ENCODE measurements around the gene MGMT. TPM values are rescaled to one million over a fixed set of nuclear protein-coding genes. Genes with fewer than 3 reads are reported as not detected.

The MGMT gene
- total RNA-seq, 2 donors from 2014 or later = 17.8 to 19.2 TPM

DNA sequence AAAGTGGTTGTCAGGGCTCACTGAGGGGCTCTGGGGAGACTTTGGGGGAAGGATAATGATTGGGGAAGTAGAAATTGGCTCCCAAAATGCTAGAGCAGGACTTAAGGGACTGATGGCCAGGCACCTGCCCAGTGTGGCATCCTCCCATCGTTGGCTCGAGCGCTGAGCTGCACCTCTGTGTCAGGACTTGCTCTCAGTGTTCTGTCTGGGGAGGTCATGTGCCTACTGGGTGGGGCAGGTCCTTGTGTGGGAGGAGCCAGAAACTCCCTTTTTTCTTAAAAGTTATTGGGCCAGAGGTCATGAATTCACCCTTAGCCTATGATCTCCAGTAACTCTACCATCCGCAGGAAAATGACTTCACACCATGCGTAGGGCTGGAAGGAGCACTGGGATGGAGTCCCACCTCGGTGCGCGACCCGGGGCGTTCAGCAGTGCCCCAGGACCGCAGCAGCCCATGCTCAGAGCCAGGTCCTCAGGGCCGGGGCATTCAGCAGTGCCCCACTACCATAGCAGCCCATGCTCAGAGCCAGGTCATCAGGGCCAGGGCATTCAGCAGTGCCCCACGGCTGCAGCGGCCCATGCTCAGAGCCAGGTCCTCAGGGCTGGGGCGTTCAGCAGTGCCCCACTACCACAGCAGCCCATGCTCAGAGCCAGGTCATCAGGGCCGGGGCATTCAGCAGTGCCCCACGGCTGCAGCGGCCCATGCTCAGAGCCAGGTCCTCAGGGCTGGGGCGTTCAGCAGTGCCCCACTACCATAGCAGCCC is 275.1 kb downstream of the MGMT start:
- Mint-ChIP-seq H3K9me3 (peaks cover 9 to 16% of the 10 kb centered on the region in 2 donors), H3K36me3 (ENCODE audit: insufficient read depth in 2 of 2) (peaks cover 10 to 38% of the 10 kb centered on the region in 2 donors), H3K4me1 (ENCODE audit: low read depth) (no peaks in the 10 kb centered on the region), H3K27me3 (ENCODE audit: low read depth) (no peaks in the 10 kb centered on the region), H3K27ac (no peak overlapping the region), H3K4me3 (no peak overlapping the region)
- ATAC-seq (replicated peaks in 1 of 2) = no peak
- DNase-seq = no peak

DNA sequence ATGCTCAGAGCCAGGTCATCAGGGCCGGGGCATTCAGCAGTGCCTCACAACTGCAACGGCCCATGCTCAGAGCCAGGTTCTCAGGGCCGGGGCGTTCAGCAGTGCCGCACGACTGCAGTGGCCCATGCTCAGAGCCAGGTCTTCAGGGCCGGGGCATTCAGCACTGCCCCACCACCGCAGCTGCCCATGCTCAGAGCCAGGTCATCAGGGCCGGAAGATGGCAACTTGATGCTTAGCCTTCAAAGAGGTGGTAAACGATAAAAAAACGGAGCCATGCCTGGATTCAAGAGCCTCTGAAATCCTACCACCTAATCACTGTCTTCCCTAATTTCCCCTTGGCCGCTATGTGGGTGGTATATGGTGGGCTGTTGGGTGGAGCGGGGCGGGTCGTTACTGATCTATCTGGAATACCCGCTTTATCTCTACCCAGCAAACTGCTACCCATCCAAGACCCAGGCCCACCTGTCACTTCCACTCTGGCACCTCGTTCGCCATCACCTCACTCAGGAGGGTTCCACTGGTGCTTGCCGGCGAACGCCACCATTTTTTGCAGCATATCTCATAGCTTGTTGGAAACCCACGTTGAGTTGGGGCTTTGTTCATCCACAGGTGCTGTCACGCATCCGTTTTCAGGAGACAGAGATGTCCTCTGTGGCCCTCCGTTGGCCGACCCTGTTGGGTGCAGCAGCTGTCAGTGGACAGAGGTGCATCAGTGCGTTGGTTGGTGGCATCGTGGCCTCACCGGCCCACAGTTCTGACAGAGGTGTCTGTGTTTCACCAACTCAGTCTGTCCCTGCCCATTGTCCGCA is 275.9 kb downstream of the MGMT start:
- H3K4me1 Mint-ChIP-seq (ENCODE audit: low read depth) = no peaks in the 10 kb centered on the region
- H3K27ac Mint-ChIP-seq = no peak overlapping the region
- no peak for DNase-seq
- peaks cover 13 to 16% of the 10 kb centered on the region in 2 donors for H3K9me3 Mint-ChIP-seq
- no peak for ATAC-seq (replicated peaks in 1 of 2)
- H3K36me3 Mint-ChIP-seq (ENCODE audit: insufficient read depth in 2 of 2) = peaks cover 11 to 40% of the 10 kb centered on the region in 2 donors
- no peak overlapping the region for H3K4me3 Mint-ChIP-seq
- no peaks in the 10 kb centered on the region for H3K27me3 Mint-ChIP-seq (ENCODE audit: low read depth)

DNA sequence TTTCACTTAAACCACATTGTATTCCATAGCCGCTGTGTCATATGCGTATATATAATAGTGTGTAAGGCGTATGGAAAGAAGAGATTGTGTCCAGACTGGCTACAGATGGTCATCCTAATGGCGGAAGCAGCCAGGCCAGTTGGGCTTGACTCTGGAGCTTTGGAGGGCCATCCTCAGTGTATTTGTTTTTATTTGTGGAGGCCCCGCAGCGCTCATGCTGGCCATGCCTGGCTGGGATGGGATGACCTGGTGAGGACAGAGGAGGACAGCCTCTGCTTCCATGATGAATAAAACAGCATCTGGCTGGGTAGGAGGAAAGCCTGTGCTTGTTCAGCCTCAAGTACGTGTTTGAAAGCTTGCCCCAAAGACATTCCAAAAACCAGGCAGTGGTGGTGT is 276.7 kb downstream of the MGMT start:
- ATAC-seq (replicated peaks in 1 of 2) (no peak), DNase-seq (no peak)
- H3K27ac Mint-ChIP-seq = no peak overlapping the region
- no peaks in the 10 kb centered on the region for H3K27me3 Mint-ChIP-seq (ENCODE audit: low read depth)
- H3K9me3 Mint-ChIP-seq = peaks cover 17 to 21% of the 10 kb centered on the region in 2 donors
- H3K4me1 Mint-ChIP-seq (ENCODE audit: low read depth) = no peaks in the 10 kb centered on the region
- no peak overlapping the region for H3K4me3 Mint-ChIP-seq
- peaks cover 12 to 38% of the 10 kb centered on the region in 2 donors for H3K36me3 Mint-ChIP-seq (ENCODE audit: insufficient read depth in 2 of 2)

DNA sequence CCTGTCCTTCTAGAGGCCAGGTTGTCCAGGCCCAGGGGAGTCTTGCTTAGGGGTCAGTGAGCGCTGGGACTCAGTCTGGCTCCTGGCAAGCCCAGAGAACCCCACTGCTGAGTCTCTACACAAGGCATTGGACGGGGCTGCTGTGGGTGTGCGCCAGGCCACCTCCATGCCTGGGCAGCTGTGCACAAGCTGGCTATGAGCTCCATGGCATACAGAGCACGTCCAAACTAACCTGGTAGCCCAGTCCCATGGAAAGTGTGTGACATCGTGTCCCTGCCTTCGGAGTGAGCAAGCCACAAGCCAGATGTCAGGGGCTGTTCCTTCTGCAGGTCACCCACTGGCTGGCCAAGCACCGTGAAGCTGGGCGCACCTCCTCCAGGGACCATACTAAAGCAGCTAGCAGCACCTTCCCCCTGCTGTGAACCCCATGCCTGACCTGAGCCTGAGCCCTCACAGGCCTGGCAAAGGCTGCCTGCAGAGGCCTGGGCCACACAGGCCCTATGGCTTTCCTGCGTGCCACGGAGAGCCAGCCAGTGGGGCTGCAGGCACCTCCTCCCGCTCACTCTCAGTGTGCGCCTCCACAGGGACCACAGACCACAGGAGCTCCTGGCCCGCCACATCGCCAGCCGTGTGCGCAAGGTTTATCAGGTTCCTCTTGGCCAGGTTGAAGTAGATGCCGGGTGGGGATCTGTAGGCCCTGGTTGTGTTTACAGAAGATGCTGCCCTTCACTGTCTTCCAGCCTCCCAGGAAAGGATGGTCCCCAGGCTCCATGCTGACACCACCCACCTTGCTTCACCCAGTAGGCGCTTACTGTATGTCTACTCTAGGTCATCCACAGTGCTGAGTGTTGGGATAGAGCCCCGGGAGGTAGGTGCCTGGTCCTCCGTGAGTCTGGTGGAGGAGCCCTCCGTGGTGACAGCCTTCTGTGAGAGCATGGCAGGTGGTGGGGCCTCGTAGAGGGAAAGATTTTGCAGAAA is 277.4 kb downstream of the MGMT start:
- no peaks in the 10 kb centered on the region for H3K27me3 Mint-ChIP-seq (ENCODE audit: low read depth)
- ATAC-seq (replicated peaks in 1 of 2) = no peak
- H3K36me3 Mint-ChIP-seq (ENCODE audit: insufficient read depth in 2 of 2) = peaks cover 13 to 39% of the 10 kb centered on the region in 2 donors
- H3K4me3 Mint-ChIP-seq = no peak overlapping the region
- H3K27ac Mint-ChIP-seq = no peak overlapping the region
- H3K4me1 Mint-ChIP-seq (ENCODE audit: low read depth) = no peaks in the 10 kb centered on the region
- peaks cover 23 to 26% of the 10 kb centered on the region in 2 donors for H3K9me3 Mint-ChIP-seq
- DNase-seq = no peak

DNA sequence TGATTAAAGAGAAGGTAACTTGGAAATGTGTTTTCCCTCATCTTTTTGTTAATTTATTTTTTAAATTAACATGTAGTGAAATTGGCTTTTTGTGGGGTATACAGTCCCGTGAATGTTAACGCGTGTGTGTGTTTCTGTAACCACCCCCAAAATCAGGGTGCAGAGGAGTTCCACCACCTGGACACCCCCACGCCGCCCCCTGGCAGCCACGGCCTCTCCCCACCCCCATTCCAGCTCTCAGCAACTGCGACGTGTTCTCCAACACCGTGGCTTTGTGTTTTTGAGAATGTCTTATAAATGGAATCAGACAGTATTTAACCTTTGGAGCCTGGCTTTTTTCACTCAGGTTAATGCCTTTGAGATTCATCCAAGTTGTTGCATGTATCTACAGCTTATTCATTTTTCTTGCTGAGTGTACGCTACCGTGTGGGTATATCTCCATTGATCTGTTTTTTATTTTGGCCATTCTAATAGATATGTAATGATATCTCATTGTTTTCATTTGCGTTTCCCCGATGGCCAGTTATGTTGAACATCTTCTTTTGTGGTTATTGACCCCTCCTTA is 278.2 kb downstream of the MGMT start:
- no peaks in the 10 kb centered on the region for H3K27me3 Mint-ChIP-seq (ENCODE audit: low read depth)
- peaks cover 14 to 38% of the 10 kb centered on the region in 2 donors for H3K36me3 Mint-ChIP-seq (ENCODE audit: insufficient read depth in 2 of 2)
- DNase-seq = no peak
- H3K4me1 Mint-ChIP-seq (ENCODE audit: low read depth) = no peaks in the 10 kb centered on the region
- peaks cover 22 to 25% of the 10 kb centered on the region in 2 donors for H3K9me3 Mint-ChIP-seq
- no peak overlapping the region for H3K27ac Mint-ChIP-seq
- H3K4me3 Mint-ChIP-seq = no peak overlapping the region
- ATAC-seq (replicated peaks in 1 of 2) = no peak

DNA sequence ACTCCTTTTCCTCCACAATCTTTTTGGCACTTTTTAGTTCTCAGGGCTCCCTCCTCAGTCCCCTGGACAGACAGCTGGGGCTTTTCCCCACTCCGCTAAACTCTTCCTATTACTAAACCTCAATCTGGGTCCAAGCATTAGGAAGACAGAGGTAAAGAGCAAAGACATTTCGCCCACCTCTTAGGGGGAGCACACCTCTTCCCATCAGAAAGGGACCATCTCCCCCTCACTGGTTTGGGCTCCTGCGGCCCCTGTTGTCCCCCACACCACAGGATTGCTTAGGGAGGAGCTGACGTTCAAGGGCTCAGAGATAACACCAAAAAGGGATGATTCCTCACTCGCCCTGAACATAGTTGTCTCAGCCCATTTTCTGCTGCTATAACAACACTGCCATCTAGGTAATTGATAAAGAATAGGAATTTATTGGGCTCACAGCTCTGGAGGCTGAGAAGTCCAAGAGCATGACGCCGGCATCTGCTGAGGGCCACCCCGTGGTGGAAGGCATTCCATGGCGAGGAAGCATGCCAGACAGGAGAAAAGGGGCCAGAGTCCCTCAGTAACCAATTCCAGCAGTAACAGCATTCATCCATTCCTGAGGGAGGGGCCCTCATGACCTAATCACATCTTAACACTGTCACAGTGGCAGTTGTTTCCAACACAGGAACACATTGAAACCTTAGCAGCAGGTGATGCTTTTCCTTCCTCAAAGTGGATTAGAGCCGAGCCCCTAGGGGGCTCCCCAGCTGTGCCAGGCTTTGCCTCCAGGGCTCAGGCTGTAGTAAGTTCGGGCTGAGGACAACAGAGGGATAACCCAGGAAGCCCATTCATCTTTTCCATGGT is 287.4 kb downstream of the MGMT start:
- Mint-ChIP-seq H3K4me1 (ENCODE audit: low read depth) (no peaks in the 10 kb centered on the region), H3K9me3 (peaks cover 8 to 16% of the 10 kb centered on the region in 2 donors), H3K36me3 (ENCODE audit: insufficient read depth in 2 of 2) (peaks cover 4 to 28% of the 10 kb centered on the region in 2 donors), H3K27ac (no peak overlapping the region), H3K27me3 (ENCODE audit: low read depth) (no peaks in the 10 kb centered on the region), H3K4me3 (no peak overlapping the region)
- DNase-seq = no peak
- no peak for ATAC-seq (replicated peaks in 1 of 2)

DNA sequence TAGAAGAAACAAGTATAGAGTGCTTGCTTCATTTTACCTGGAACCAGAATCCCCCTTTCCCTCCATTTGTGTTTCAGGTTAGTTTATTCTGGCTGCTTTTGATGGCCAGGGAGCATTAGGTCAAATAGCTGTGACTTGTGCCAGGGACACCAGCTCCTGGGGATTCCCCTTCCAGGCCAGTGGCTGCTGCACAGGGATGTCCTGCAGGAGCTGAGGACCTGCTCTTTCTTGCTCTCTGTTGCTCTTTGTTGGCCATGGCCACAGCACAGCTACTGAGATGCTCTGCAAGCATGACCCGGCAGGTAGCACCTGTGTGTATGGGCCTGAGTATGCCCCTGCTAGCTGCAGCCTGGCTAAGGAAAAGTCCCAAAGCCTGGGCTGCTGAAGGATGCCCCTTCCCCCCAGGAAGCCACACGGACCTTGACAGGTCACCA is 288.1 kb downstream of the MGMT start:
- ATAC-seq (replicated peaks in 1 of 2) (no peak), DNase-seq (no peak)
- Mint-ChIP-seq H3K36me3 (ENCODE audit: insufficient read depth in 2 of 2) (peaks cover 3 to 22% of the 10 kb centered on the region in 2 donors), H3K9me3 (peaks cover 6 to 15% of the 10 kb centered on the region in 2 donors), H3K4me3 (no peak overlapping the region), H3K27ac (no peak overlapping the region), H3K4me1 (ENCODE audit: low read depth) (no peaks in the 10 kb centered on the region), H3K27me3 (ENCODE audit: low read depth) (no peaks in the 10 kb centered on the region)

DNA sequence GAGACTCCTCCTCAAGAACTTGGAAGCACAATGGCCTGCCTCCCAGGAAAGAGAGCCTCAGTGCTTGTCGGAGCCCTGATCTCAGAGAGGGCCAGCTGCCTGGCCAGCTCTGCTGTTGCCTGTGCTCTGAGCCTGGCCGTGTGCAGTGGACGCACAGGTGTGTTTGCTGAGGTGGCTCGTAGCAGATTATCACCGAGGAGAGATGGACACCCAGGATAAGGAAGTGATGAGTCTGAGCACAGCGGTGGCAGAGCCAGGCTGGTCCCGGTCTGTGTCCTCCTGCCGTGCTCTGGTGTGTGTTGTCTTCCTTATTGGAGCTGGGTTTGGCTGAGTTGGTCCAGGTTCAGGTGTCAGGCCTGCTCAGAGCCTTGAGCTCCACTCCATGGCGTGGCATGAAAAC is 288.6 kb downstream of the MGMT start:
- H3K4me1 Mint-ChIP-seq (ENCODE audit: low read depth) = no peaks in the 10 kb centered on the region
- H3K9me3 Mint-ChIP-seq = peaks cover 6 to 14% of the 10 kb centered on the region in 2 donors
- no peaks in the 10 kb centered on the region for H3K27me3 Mint-ChIP-seq (ENCODE audit: low read depth)
- no peak for ATAC-seq (replicated peaks in 1 of 2)
- no peak overlapping the region for H3K27ac Mint-ChIP-seq
- H3K4me3 Mint-ChIP-seq = no peak overlapping the region
- DNase-seq = no peak
- peaks cover 3 to 21% of the 10 kb centered on the region in 2 donors for H3K36me3 Mint-ChIP-seq (ENCODE audit: insufficient read depth in 2 of 2)

DNA sequence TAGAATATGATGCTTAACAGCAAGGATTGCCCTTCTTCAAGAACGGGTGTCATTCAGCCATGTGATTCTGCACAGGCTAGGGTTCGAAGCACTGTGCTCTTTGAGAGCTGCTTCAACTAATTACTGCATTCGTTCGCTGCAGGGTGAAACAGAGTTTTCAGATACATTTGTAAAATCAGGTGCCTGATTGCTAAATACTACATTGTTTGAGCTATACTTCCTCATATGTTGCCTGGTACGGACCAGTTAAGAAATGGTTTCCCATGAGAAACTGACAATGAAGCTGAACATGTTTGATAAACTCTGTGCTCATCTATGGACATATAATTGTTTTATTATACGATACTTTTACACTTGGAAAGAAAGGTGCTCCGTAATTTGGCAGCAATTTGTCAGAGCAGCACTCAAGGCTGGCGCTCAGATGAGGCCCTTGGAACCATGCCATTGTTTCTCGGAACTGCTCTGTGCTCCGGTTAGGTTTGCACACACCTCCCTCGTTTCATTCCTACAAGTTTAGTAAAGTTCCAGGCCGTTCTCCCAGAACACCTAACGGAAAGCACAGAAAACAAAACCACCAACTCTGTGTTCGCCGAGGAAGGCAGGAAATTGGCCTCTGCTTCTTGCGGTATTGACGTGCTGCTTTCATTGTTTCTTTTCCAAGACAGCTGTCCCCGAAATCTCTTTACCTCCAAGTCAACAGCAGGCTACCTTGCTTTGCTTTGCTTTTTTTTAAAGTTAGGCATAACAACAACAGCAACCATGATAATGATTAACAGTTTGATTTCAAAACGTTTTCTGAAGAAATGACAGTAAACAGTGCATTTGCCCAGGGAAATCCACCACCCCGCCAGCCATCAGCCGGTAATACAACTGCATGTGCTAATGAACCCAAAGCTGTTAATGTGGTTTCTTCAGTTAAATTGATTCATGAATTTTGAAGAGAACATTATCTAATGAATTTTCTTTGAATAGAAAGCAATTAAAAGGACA is 290.2 kb downstream of the MGMT start:
- H3K36me3 Mint-ChIP-seq (ENCODE audit: insufficient read depth in 2 of 2) = peaks cover 3 to 21% of the 10 kb centered on the region in 2 donors
- ATAC-seq (replicated peaks in 1 of 2) (no peak), DNase-seq (no peak)
- no peaks in the 10 kb centered on the region for H3K4me1 Mint-ChIP-seq (ENCODE audit: low read depth)
- peaks cover 6 to 11% of the 10 kb centered on the region in 2 donors for H3K9me3 Mint-ChIP-seq
- no peaks in the 10 kb centered on the region for H3K27me3 Mint-ChIP-seq (ENCODE audit: low read depth)
- no peak overlapping the region for H3K27ac Mint-ChIP-seq
- peak overlapping the region; percentile 32 to 54 for H3K4me3 Mint-ChIP-seq

DNA sequence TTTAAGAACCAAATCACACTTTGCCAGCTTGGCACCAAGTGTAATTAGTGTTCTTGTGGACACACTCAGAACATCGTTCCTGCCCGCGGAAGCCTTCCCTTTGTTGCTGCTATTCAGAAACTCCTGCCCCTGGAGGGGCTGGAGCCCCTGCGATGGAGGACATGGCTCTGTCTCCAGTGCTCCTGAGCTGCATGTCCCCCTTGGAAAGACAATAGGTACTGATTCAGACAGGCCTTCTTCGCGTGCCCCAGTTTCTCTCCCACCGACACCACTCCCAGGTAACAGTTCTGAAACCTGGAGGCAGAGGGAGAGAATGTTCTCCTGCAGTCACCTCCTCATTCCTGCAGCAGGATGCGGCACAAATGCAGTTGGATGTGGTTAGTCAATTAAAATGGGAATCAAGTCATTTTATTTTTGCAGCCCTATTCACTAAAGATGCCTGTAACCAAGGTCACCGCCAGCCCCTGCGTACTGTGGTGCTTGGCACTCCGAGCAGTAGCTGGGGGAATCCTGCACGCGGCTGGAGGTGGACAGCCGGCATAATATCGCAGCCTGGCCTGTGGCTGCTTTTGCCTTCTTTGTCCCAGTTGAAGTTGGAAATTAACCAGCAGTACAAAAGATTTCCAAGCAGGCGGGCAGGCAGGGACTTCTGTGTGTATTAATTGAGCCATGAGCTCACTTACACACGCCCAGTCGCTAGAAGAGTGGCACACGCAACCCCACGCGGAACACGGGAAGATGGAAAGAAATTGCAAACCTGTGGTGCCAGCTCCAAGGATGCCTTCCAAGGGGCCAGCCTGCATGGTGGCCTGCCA is 291.4 kb downstream of the MGMT start:
- Mint-ChIP-seq H3K27me3 (ENCODE audit: low read depth) (no peaks in the 10 kb centered on the region), H3K9me3 (peaks cover 4 to 5% of the 10 kb centered on the region in 2 donors), H3K36me3 (ENCODE audit: insufficient read depth in 2 of 2) (peaks cover 0 to 11% of the 10 kb centered on the region in 2 donors), H3K27ac (no peak overlapping the region), H3K4me3 (no peak overlapping the region), H3K4me1 (ENCODE audit: low read depth) (no peaks in the 10 kb centered on the region)
- DNase-seq (no peak), ATAC-seq (replicated peaks in 1 of 2) (no peak)
